ENCODE measurements around the gene HNRNPL. TPM values are rescaled to one million over a fixed set of nuclear protein-coding genes. Genes with fewer than 3 reads are reported as not detected.

The HNRNPL gene
- total and polyA plus RNA-seq, 9 of the 15 experiments (the other 6 are each of a cell fraction or from before 2014, with no cell fraction given) = 39.5 to 610 (median 299) TPM

DNA sequence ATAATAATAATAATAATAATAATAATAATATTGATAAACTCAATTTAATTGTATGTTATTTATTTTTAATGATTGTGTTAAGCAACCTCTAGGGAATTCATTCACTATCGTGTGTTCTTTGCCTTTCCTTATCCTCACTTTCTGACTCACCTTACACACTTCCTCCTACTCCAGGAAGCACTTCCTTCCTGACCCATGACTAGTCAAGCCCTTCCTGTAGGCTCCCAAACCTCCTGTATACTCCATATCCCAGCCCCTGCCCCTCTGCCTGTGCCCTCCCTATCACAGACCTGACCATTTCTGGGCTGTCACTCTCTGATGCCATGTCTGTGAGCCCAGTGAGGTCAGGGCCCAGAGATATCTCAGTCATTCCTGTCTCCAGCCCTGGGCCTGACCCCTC is 44.6 kb downstream of the HNRNPL start (continued):
- TF ChIP-seq ZNF175 (CRISPR knock-in tag; IDR thresholded peaks at IDR 0.05; ENCODE audit: low read depth) (0 out of 2 replicates have a peak, but pooled peaks have one; percentile 19), CREM (IDR thresholded peaks at IDR 0.05; ENCODE audit: low read depth) (no peak), SREBF1 (IDR thresholded peaks at IDR 0.05; ENCODE audit: borderline replicate concordance, low read depth, low read length) (no peak), ZNF75A (CRISPR knock-in tag; IDR thresholded peaks at IDR 0.05) (no peak), EHMT2 (IDR thresholded peaks at IDR 0.05) (peak; percentile 66; the same call in 1 of the 2 replicates), TSHZ1 (CRISPR knock-in tag; IDR thresholded peaks at IDR 0.05) (no peak)
- TF ChIP-seq, protein P1, sequence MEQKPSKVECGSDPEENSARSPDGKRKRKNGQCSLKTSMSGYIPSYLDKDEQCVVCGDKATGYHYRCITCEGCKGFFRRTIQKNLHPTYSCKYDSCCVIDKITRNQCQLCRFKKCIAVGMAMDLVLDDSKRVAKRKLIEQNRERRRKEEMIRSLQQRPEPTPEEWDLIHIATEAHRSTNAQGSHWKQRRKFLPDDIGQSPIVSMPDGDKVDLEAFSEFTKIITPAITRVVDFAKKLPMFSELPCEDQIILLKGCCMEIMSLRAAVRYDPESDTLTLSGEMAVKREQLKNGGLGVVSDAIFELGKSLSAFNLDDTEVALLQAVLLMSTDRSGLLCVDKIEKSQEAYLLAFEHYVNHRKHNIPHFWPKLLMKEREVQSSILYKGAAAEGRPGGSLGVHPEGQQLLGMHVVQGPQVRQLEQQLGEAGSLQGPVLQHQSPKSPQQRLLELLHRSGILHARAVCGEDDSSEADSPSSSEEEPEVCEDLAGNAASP (IDR thresholded peaks at IDR 0.05) = no peak
